Caki2 (cell line): ENCODE results near the gene PHKB. TPM values are rescaled to one million over a fixed set of nuclear protein-coding genes. Genes with fewer than 3 reads are reported as not detected.

Experiments
- DNase-seq: peaks from one replicate; pipeline ENCODE4 v3.0.0-alpha.2; 2015; ENCODE audit warnings: low read depth
- in situ Hi-C: cut with HindIII; loops from 2 replicates; pipeline ENCODE4 v1.10.0; 2016; ENCODE audit warnings: low sequenced_read_pairs, low pct_unique_long_range_greater_than_20kb, mixed read lengths
- total RNA-seq: library from RNA; depleted of rRNA; stranded (reverse); fragments of >200 nt; shearing (Covaris generic); gene quantifications from 2 replicates; pipeline ENCODE4 v1.2.3, GENCODE V29; 2014; ENCODE audit warnings: low replicate concordance

The PHKB gene
- total RNA-seq, 1 experiment from 2014 or later = 27.2 TPM

DNA sequence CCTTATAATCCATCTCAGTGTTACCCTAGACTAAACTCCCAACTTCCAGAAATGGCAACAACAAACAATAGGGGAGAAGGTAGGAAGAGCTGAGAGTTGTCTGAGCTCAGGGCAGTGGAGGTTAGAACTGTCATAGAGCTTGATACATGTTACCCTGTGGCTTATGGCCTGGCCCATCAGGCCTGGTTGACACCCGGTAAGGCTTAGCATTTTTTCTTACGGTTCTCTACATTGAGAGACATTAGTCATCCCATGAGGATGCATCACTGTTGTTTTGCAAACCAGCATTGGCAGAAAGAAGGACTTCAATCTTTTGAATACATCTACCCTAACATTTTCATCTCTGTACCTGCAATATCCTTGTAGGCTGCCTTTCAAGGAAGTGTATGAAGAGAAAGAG, 226.6 kb downstream of the PHKB start:
- in situ Hi-C loops = no loop called here
- DNase-seq = no peak

DNA sequence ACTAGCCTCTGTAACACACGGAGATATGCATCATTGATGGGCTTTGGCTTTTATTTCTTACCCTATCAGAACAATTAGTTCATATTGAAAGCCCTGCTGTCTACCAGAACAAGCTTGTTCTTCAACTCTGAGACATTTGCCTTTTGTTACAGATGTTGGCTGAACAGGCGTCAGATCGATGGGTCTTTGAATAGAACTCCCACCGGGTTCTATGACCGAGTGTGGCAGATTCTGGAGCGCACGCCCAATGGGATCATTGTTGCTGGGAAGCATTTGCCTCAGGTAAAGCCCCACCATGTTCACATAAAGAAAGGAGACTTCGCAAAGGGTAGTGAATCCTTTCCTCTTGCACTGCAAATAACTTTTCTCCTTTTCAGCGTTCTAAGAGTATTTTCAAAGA, 232.1 kb downstream of the PHKB start:
- no peak for DNase-seq
- in situ Hi-C loops = no loop called here

DNA sequence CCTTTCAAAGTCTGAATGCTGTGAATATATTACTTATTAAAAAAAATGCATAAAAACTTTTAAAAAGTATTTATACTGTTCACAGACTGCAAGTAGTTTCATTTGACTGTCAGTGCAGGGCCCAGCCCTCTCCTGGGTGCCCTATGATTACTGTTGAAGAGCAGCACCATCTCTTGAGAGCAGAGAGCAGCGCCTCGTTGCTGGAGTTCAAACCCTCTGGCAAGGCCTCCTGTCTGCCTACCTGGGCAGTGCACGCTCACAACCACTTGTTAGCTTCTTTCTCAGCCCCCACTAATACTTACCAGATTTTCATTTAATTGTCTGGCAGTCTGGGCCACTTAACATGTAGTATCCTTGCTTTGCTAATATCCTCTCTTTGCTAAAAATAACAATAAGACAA, 233.4 kb downstream of the PHKB start:
- no peak for DNase-seq
- in situ Hi-C loops = no loop called here

DNA sequence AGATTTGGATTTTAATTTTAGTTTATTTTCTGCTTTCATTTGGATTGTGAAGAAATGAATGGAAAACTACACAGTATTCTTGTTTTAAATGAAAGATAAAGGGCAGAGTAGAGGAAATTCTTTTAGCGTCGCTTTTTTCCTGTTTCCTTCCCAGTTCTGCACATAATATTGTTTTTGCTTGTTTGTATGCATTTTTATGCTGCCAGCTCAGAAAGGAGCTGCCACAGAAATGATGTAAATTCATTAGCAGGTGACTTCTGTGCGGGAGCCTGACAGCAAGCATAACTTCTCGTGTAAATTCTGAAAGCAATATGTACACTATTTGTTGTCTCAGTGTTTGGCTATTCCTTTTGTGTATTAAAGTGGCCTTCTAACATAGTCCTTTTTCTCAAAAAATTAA, 234.6 kb downstream of the PHKB start:
- in situ Hi-C loops = no loop called here

DNA sequence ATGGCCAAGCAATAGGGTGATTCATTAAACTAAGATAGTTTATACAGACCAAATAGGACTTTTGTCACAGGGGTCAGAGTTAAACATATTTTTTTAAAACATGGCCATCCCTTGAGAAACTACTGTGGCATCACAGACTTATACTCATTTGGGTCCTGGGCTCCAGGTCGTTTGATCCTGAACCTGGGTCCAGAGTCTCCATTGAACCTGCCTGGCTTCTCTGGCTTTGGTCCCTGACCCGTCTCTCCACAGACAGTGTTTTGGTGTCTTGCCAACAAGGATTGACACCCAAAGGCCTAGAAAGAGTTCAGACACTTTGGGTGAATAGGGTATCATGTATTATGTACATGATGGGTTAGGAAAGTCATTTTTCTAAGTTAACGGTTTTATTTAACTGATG, 236.7 kb downstream of the PHKB start:
- in situ Hi-C loops = no loop called here
- no peak for DNase-seq

More for the DNA sequence above, 234.6 kb downstream of the PHKB start:
- no peak for DNase-seq

DNA sequence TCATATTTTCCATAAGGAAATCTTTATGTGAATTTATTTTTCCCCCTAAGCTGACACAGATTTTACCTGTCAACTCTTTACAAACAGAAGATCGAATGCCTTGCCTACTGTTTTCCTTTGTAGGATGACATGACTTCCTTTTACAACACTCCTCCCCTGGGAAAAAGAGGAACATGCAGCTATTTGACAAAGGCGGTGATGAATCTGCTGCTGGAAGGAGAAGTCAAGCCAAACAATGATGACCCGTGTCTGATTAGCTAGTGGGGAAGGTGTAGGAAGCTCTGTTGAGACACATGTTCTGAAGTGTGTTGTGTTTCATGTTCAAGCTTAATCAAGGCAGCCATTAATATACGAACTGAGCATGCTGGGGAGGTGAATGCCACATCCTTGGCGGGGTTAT, 238.0 kb downstream of the PHKB start:
- in situ Hi-C loops = no loop called here
- no peak for DNase-seq

DNA sequence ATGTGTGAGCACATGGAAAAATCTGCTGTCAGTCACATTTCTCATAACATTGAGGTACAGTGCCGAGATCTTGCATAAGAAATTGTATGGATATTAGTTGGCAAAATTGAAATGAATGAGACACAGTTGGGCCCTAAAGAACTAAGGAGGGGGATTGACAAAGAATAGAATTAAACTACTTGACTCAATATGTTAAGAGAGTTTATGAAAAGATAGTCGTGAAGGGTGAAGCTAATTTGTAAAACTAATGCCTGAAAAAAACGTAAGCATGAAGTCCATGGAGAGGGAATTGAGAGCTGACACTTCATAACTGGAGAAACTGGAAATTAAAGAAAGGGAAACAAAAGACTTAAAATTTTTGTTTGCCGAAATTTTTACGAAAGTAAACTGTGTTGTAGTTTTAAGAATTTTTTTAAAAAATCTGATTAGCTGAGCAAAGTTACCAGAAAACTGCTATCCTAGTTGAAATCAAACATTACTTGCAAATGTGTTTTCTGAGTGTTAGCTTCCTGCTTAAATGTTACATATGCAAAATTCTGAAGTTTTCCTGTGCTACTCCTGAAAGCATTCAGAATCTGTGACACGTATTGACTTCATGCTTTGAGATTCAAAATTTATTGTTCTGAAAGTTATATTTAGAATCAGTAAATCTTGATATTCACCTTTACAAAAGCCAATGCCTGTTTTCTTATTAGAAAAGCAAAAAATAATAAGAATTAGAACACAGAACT, 239.9 kb downstream of the PHKB start:
- DNase-seq = no peak
- in situ Hi-C loops = no loop called here

DNA sequence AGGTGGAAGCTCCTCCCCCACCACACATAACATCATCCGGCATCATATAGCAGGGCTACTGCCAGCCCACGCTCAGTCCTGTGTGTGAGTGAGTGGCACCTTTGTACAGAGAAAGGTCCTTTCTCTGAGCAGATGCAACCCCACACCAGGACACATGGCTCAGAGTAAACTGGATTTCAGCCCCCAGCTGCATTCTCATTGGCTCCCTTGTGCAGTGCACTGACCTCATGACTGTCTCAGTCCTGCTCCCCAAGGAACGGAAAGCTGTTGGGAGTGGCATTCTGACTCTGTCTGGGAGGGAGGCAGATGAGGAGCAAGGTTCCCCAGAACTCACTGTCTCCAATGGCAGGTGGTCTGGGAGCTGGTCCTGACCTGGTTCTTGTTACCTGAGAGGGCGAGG, 244.1 kb downstream of the PHKB start:
- in situ Hi-C loops = no loop called here
- no peak for DNase-seq

DNA sequence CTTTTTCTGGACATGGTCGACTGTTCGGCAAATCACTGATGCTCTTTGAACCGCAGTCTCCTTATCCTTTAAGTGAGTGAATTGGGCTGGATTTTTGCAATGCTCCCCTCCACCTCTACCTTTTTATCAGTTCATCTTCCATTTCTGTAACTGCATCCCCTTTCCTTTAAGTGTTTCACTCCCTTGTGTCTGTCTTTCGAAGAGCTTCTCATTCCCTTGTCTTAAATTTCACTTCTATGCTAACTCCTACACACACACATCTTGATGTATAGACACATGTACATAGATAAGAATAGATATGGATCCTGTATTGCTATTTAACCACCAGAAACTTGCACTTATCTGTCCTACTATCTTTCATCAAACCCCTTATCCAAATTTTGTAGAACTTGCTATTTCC, 250.7 kb downstream of the PHKB start:
- DNase-seq = no peak
- in situ Hi-C loops = no loop called here

DNA sequence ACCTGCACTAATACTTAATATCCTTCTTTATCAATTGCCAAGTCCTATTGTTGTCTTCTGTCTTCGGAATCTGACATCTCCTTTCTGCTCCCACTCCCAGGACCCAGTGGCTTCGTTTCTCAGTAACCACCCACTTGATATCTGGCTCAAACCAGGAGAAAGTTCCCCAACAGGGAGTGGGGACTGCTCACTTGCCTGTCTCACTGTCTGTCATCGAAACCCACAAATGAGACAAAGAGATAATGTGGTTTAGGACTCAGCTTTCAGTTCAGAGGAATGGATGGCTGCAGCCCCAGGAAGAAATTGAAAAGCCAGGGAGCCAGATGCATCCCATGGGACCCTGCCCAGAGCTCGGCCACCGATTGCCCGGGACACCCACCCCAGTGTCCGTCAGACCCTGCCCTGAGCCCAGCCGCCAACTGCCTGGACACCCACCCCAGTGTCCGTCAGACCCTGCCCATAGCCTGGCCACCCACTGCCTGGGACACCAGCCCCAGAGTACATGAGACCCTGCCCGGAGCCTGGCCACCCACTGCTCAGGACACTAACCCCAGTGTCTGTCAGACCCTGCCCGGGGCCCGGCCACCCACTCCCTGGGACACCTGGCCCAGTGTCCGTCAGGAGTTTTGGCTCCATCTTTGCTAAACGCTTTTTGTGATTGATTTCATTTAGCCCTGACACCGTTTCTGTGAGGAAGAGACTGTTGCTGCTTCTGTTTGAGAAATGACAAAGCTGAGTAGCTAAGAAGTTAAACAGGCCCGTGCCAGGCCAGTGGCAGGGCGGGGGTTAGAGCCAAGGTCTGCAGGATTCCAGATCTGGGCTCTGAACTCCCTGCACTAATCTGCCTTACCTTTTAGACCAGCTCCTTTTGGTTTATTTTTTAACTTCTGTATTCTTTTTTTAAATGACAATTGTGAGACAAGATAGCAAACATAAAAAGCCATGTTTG, 251.4 kb downstream of the PHKB start:
- in situ Hi-C loops = no loop called here
- no peak for DNase-seq

DNA sequence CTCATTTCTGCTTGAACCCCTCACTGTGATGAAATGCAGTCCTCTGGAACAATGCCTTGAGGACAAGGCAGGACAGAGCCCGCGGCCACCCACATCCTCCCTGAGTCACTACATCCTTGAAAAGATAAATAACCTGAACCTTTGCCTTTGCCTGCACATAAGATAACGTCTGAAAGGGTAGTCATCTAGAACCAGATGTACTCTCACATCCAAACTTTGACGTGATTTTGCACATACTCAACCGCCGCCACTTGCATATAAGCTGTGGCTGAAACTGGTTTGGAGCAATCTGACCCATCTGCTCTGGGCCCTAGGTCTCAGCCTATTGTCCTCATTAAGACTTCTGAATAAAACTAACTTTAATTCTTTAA, 252.1 kb downstream of the PHKB start:
- peak; percentile 50 for DNase-seq
- in situ Hi-C loops = no loop called here

DNA sequence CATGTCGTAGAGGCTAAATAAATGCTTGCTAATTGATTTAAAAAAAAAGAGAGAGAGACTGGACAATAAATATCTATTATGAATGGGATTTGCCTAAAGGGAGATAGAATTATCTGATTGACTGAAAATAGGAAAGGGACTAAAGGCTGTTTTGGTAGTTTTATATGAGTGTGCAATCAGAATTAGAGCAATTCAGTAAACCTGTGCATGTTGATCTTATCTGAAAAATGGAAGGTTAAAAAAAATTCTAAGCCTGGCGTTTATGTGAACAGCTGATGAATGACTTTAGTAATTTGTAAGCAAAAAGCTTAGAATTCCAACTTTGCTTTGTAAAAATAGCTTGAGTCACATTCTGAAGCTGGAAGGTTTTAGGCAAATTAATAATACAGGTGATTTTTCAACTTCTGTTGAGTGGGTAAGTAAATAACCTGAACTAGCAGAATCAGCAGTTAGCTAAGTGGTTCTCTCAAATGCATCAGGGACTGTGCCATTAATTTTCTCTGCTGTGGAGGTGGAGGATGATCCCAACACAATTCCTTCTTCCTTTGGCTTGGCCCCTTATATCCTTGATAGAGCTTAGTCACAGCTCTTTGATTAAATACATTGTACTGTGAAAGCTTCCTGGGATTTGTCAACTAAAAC, 254.4 kb downstream of the PHKB start:
- no peak for DNase-seq
- in situ Hi-C loops = no loop called here

DNA sequence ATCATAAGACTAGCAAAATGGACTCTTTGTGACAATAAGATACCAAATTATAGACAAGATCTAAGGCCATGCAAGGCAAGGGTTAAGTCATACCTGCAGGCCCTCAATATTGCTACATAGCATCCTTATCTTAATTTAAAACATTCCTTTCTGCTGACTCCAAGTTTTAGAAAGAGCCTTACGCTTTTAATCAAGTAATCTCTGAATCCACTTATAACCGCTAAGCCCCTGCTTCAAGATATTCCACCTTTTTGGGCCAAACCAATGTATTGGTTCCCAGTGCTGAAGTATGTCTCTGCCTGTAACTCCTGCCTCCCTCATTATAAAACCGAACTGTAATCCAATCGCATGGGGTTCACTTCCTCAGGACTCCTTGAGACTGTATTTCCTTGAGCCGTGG, 255.4 kb downstream of the PHKB start:
- DNase-seq = no peak
- in situ Hi-C loops = no loop called here

DNA sequence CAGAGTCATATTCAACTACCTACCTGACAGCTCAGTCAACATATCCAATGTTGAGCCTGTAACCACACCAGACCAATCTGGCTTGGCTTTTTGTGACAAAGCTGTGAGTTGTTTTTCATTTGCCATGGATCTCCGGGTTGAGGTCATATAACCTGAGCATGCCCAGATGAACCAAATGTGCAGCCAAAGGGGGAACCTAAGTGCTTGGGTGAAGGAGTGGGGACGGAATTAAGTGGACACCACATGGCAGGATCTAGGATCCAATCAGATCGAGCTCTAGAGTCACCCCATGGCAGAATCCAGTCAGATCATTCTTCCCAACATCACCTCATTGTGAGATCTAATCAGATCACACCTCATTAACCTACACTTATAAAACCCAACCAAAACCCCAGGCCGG, 258.6 kb downstream of the PHKB start:
- no peak for DNase-seq
- in situ Hi-C loops = no loop called here

DNA sequence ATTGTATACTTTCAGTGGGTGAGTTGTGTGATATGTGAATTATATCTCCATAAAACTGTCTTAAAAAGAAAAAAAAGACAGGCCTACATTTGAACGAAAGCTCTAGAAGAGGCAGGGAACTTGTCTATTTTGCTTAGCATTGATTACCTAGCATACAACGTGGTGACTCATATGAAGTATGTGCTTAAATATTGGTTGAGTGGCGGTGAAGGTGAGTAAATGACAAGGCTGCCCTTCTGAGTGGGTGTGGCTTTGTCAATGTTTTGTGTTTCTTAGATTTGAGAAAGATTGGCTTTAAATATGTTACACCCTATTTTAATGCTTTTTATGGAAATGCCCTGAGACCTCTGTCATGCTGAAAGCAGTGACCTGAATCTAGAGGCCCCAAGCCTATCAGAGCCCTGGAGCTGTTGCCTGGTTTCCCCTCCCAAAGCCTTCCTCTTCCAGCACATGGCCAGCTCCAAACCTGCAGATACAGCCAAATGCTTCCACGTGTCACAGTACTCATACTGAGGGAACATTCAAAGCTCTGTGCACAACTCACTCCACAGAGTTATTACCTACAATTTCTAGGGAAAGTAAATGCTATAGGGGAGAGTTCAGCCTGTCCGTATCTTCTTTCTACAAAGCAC, 260.0 kb downstream of the PHKB start:
- in situ Hi-C loops = no loop called here

DNA sequence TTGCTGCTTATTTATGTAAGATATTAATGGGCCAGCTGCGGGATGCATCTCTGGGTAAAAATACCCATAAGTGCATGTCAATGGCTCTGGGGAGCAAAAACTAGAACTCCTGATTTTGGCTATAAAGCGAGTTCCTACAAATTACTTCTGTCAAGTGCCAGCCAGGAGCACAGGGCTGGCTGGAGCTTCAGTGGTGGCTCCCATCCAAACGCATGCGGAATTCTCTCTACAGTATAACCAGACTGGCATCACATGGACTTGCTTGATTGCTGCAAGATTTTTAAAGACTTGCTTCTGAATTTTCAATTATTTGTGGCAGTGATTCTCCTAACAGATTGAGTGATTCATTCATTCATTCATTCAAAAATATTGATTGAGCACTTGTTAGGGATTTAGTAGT, 260.9 kb downstream of the PHKB start:
- DNase-seq = no peak
- in situ Hi-C loops = no loop called here

More for the DNA sequence above, 260.0 kb downstream of the PHKB start:
- peak; percentile 8 for DNase-seq

DNA sequence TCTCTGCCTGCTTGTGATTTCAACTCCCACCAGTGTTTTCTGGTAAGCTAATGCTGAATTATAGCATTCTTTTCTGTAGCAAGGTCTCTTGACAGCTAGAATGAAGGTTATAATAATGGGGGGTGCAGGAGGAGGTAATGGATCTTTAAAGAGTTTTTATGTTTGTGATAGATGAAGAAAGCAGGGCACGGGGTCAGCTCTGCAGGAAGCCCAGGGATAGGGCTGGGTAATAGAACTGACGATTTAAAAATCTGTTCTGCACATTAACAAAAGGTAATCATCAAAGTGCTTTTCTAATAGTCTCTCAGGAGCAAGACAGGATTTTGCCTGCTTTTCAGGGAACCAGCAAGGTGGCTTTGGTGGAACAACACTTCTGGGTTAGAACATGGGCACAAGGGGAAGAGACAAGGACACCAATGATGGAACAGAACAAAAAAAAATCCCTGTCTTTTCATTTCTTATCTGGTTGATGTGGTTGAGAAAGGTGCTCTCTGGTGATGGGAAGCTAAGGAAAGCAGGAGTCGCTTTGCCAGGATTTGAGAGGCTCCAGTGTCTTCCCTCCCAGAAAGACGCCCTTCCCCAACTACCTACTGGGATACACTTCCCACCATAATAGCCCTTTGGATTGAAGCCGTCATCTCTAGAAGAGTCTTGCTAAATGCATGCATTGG, 263.1 kb downstream of the PHKB start:
- in situ Hi-C loops = no loop called here
- DNase-seq = no peak

DNA sequence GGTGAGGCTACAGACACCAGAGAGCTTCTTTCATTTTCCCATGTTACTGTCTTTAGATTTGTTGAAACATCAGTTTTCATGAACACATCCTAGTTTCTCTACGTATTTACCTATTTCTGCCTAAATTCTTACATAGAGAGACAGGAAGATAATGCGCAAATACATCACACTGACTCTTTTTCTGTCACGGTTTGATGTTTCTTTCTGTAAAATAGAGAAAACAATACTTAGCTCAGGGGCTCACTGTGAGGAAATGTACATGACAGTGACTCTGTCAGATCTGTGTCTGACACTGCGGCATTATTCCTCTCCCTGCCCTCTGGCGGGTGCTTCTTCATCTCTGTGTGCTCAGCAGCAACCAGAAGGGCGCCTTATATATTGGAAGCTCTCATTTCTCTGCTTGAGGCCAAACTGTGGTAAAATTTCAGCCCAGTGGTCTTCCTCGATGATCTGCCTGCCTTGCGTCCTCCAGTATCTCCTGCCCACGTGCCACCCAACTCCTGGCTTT, 264.1 kb downstream of the PHKB start:
- in situ Hi-C loops = no loop called here

More for the DNA sequence above, 264.1 kb downstream of the PHKB start:
- no peak for DNase-seq
